ENCODE results near the gene FNDC3B.

Gene FNDC3B

DNA sequence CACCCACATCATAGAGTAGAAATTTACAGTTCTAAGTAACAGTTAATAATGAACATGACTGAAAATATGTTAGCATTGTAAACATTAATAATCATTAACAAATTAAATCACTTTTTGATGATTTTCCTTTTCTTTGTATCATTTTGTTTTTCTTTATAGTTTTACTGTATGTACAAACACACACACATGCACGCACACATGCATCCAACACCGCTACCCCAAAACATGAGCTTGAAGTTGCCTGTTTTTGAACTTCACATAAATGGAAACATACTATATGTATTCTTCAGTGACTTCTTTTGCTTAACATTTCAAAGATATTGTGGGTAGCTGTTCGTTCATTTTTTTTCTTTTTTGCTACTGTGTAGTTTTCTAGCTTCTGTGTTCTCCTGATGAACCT is 123.9 kb downstream of the FNDC3B start:
- TF ChIP-seq, protein P1, sequence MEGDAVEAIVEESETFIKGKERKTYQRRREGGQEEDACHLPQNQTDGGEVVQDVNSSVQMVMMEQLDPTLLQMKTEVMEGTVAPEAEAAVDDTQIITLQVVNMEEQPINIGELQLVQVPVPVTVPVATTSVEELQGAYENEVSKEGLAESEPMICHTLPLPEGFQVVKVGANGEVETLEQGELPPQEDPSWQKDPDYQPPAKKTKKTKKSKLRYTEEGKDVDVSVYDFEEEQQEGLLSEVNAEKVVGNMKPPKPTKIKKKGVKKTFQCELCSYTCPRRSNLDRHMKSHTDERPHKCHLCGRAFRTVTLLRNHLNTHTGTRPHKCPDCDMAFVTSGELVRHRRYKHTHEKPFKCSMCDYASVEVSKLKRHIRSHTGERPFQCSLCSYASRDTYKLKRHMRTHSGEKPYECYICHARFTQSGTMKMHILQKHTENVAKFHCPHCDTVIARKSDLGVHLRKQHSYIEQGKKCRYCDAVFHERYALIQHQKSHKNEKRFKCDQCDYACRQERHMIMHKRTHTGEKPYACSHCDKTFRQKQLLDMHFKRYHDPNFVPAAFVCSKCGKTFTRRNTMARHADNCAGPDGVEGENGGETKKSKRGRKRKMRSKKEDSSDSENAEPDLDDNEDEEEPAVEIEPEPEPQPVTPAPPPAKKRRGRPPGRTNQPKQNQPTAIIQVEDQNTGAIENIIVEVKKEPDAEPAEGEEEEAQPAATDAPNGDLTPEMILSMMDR (IDR thresholded peaks at IDR 0.05; ENCODE audit: low read depth, low read length, missing control alignments) = no peak
- no peak overlapping the region for H3K4me3 ChIP-seq (ENCODE audit: low read depth, low read length)
- DNase-seq (ENCODE audit: low read depth) = no peak
- in situ Hi-C loops (cut with HindIII; ENCODE audit: low sequenced_read_pairs) = no loop called here

- TF ChIP-seq, protein P1 (IDR thresholded peaks at IDR 0.05; ENCODE audit: low read depth, low read length, missing control alignments) = no peak
- no peak for DNase-seq (ENCODE audit: low read depth)
- in situ Hi-C loops (cut with HindIII; ENCODE audit: low sequenced_read_pairs) = no loop called here
- H3K4me3 ChIP-seq (ENCODE audit: low read depth, low read length) = no peak overlapping the region
These were observed 125.4 kb downstream of the FNDC3B start for GRCh38 chr3:172164620-172165362.

- TF ChIP-seq, protein P1 (IDR thresholded peaks at IDR 0.05; ENCODE audit: low read depth, low read length, missing control alignments) = no peak
These were observed 126.9 kb downstream of the FNDC3B start for GRCh38 chr3:172166261-172166660.

DNA sequence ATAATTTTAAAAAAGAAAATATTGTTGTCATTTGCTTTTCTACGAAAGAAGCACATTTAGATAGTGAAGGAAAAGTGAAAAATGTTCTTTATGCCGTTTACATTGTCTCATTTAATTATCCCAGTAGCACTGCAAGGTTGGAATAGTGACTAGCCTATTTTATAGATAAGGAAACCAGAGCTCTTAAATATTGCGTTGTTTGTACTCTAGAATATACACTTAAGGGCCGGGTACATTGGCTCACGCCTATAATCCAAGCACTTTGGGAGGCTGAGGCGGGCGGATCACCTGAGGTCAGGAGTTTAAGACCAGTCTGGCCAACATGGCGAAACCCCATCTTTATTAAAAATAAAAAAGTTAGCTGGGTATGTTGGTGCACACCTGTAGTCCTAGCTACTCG is 127.5 kb downstream of the FNDC3B start:
- no peak for DNase-seq (ENCODE audit: low read depth)
- TF ChIP-seq, protein P1 (IDR thresholded peaks at IDR 0.05; ENCODE audit: low read depth, low read length, missing control alignments) = no peak
- in situ Hi-C loops (cut with HindIII; ENCODE audit: low sequenced_read_pairs) = no loop called here
- H3K4me3 ChIP-seq (ENCODE audit: low read depth, low read length) = no peak overlapping the region

More at GRCh38 chr3:172166261-172166660, 126.9 kb downstream of the FNDC3B start:
- H3K4me3 ChIP-seq (ENCODE audit: low read depth, low read length) = no peak overlapping the region
- in situ Hi-C loops (cut with HindIII; ENCODE audit: low sequenced_read_pairs) = no loop called here
- DNase-seq (ENCODE audit: low read depth) = no peak

DNA sequence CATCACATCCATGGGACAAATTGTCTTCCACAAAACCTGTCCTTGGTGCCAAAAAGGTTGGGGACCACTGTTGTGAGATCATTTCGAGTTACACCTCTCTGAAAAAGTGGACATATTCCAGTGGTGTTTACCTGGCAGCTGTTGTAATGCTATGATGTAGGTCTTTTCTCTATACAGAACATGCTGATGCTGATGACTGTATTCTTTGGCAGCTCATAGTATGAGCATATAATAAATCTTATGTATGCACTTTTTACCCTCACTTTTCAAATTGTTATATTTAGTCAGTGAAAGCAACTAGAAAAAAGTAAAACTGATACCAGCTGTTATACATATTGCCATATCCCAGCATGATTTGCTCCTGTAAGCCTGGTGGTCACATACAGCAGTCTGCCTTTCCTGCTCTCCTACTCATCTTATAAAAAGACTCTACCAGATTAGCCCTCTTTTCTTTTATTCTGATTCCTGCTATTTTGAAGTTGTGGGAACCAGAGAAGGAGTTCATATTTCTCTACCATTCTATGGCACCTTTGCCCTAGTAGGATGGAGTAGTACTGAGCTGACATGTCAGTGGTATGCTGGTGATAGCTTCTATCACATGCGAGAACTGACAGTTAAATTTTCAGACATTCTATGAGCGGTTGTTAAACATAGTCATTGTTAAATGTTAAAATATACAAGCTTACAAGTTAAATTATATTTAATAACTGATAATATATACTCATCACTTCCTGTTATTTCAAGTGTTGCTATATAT is 128.7 kb downstream of the FNDC3B start:
- DNase-seq (ENCODE audit: low read depth) = no peak
- in situ Hi-C loops (cut with HindIII; ENCODE audit: low sequenced_read_pairs) = no loop called here
- H3K4me3 ChIP-seq (ENCODE audit: low read depth, low read length) = no peak overlapping the region
- TF ChIP-seq, protein P1 (IDR thresholded peaks at IDR 0.05; ENCODE audit: low read depth, low read length, missing control alignments) = no peak

- TF ChIP-seq, protein P1 (IDR thresholded peaks at IDR 0.05; ENCODE audit: low read depth, low read length, missing control alignments) = no peak
- in situ Hi-C loops (cut with HindIII; ENCODE audit: low sequenced_read_pairs) = no loop called here
- no peak for DNase-seq (ENCODE audit: low read depth)
- no peak overlapping the region for H3K4me3 ChIP-seq (ENCODE audit: low read depth, low read length)
These were observed 130.8 kb downstream of the FNDC3B start for GRCh38 chr3:172170073-172170709.

All from astrocyte of the cerebellum (primary cell).